ENCODE results near the gene ADGRA3. TPM values are rescaled to one million over a fixed set of nuclear protein-coding genes. Genes with fewer than 3 reads are reported as not detected.

The ADGRA3 gene
- total and polyA plus RNA-seq, 2 experiments from 2014 or later, result 16.2 to 73.9 TPM

GRCh38 chr4:22524895-22525294 lies 9.0 kb upstream of the ADGRA3 start:
- Histone ChIP-seq H3K27ac (ENCODE audit: low read depth) (no peak overlapping the region), H3K79me2 (replicated peaks; ENCODE audit: insufficient read depth) (no peaks in the 10 kb centered on the region), H3K9me2 (ENCODE audit: insufficient read depth) (no peaks in the 10 kb centered on the region), H2AFZ (no peak overlapping the region), H3F3A (replicated peaks; ENCODE audit: low read depth) (no peaks in the 10 kb centered on the region), H3K36me3 (ENCODE audit: insufficient read depth) (no peaks in the 10 kb centered on the region), H3K4me1 (ENCODE audit: insufficient read depth) (peaks cover 9% of the 10 kb centered on the region), H3K27me3 (ENCODE audit: insufficient read depth) (no peaks in the 10 kb centered on the region), H3K4me2 (no peak overlapping the region), H3K4me3 (no peak overlapping the region), H4K20me1 (replicated peaks; ENCODE audit: insufficient read depth) (no peaks in the 10 kb centered on the region)
- no peak for TF ChIP-seq EZH2 (IDR thresholded peaks at IDR 0.05; ENCODE audit: low read depth, unreplicated experiment)
- TF ChIP-seq CREB1 (CRISPR knock-in tag; IDR thresholded peaks at IDR 0.05; ENCODE audit: low read depth), result no peak
- no peak for TF ChIP-seq REST (IDR thresholded peaks at IDR 0.05; ENCODE audit: unreplicated experiment)
- TF ChIP-seq NANOG (IDR thresholded peaks at IDR 0.05; ENCODE audit: borderline replicate concordance), result no peak
- no peak for TF ChIP-seq ZNF114 (CRISPR knock-in tag; IDR thresholded peaks at IDR 0.05)
- TF ChIP-seq POLR2AphosphoS5 (IDR thresholded peaks at IDR 0.05; ENCODE audit: low read depth), result no peak
- TF ChIP-seq ZNF462 (CRISPR knock-in tag; IDR thresholded peaks at IDR 0.05), result no peak
- no peak for TF ChIP-seq ETS1 (IDR thresholded peaks at IDR 0.05)
- TF ChIP-seq JUNB (IDR thresholded peaks at IDR 0.05; ENCODE audit: unreplicated experiment), result no peak
- TF ChIP-seq EZH2phosphoT487 (IDR thresholded peaks at IDR 0.05; ENCODE audit: unreplicated experiment), result no peak
- TF ChIP-seq STAT1 (IDR thresholded peaks at IDR 0.05; ENCODE audit: unreplicated experiment), result no peak
- no peak for TF ChIP-seq CTCF (conservative IDR thresholded peaks at IDR 0.05; ENCODE audit: low read depth in 2 of 2)
- TF ChIP-seq ZNF331 (CRISPR knock-in tag; IDR thresholded peaks at IDR 0.05; ENCODE audit: low read depth), result no peak
- Mint-ChIP-seq H3K9me3 (no peaks in the 10 kb centered on the region; the same call in 1 of the 3 replicates), H3K27me3 (ENCODE audit: insufficient read depth, low read depth, poor library complexity) (peaks cover 3% of the 10 kb centered on the region), H3K4me3 (no peak overlapping the region), H3K4me1 (peaks cover 13% of the 10 kb centered on the region), H3K36me3 (ENCODE audit: low read depth) (no peaks in the 10 kb centered on the region), H3K27ac (no peak overlapping the region)
- DNase-seq (ENCODE audit: low spot score) (no peak), ATAC-seq (no peak)

Measured in GM23338 (cell line).